Measurements from ENCODE around the gene ATP1A2.

ATP1A2 gene

GRCh38 chr1:160085686-160086455 lies 29.7 kb upstream of the ATP1A2 start:
- DNase-seq, result no peak

- no peak for DNase-seq
These were observed 29.1 kb upstream of the ATP1A2 start for GRCh38 chr1:160086456-160086892.

GRCh38 chr1:160087118-160087662 lies 28.4 kb upstream of the ATP1A2 start:
- no peak for DNase-seq

- no peak for DNase-seq
These were observed 25.7 kb upstream of the ATP1A2 start for GRCh38 chr1:160089883-160090282.

GRCh38 chr1:160090760-160091159 lies 24.8 kb upstream of the ATP1A2 start:
- no peak for DNase-seq

- DNase-seq, result no peak
These were observed 23.8 kb upstream of the ATP1A2 start for GRCh38 chr1:160091666-160092223.

GRCh38 chr1:160092366-160093068 lies 23.0 kb upstream of the ATP1A2 start:
- DNase-seq, result no peak

- no peak for DNase-seq
These were observed 22.5 kb upstream of the ATP1A2 start for GRCh38 chr1:160093069-160093395.

GRCh38 chr1:160093624-160094290 lies 21.8 kb upstream of the ATP1A2 start:
- no peak for DNase-seq

GRCh38 chr1:160094291-160094625 lies 21.3 kb upstream of the ATP1A2 start:
- DNase-seq, result no peak

- DNase-seq, result no peak
These were observed 20.8 kb upstream of the ATP1A2 start for GRCh38 chr1:160094806-160095205.

- no peak for DNase-seq
These were observed 20.0 kb upstream of the ATP1A2 start for GRCh38 chr1:160095382-160096105.

GRCh38 chr1:160096274-160097116 lies 19.1 kb upstream of the ATP1A2 start:
- peak; percentile 29 for DNase-seq

GRCh38 chr1:160097151-160097910 lies 18.2 kb upstream of the ATP1A2 start:
- no peak for DNase-seq

- DNase-seq, result peak; percentile 78
These were observed 17.4 kb upstream of the ATP1A2 start, which contains the start of gene IGSF8 for GRCh38 chr1:160097911-160098851. IGSF8 (minus strand) TSS chr1:160098619; CDS start chr1:160098472, 147 bp downstream.

GRCh38 chr1:160098852-160099561 lies 16.6 kb upstream of the ATP1A2 start:
- peak; percentile 90 for DNase-seq

GRCh38 chr1:160099716-160100375 lies 15.7 kb upstream of the ATP1A2 start:
- no peak for DNase-seq

GRCh38 chr1:160101037-160101716 lies 14.4 kb upstream of the ATP1A2 start:
- DNase-seq, result peak; percentile 15

Data from T1000 (cell line).